Smooth muscle cell of bladder (primary cell): ENCODE results near the gene PCDHGA4. TPM values are rescaled to one million over a fixed set of nuclear protein-coding genes. Genes with fewer than 3 reads are reported as not detected.

Experiments used
- total RNA-seq: library from RNA; depleted of rRNA; stranded (reverse); fragments of >200 nt; gene quantifications from 2 replicates; pipeline ENCODE4 v1.2.3, GENCODE V29; 2014

Gene PCDHGA4
- 3.3 and 4.5 TPM in 2 replicates for total RNA-seq

GRCh38 chr5:141354900-141355469 lies at the start of gene PCDHGA4:
Gene PCDHGA4, plus strand, starts transcription at chr5:141355021. Its CDS starts 87 bp downstream, at chr5:141355108.

GRCh38 chr5:141320225-141321169 lies 34.3 kb upstream of the PCDHGA4 start, which contains the start of gene TAF7:
Gene TAF7, minus strand, starts transcription at chr5:141320784. Its CDS starts 740 bp downstream, at chr5:141320044.

DNA sequence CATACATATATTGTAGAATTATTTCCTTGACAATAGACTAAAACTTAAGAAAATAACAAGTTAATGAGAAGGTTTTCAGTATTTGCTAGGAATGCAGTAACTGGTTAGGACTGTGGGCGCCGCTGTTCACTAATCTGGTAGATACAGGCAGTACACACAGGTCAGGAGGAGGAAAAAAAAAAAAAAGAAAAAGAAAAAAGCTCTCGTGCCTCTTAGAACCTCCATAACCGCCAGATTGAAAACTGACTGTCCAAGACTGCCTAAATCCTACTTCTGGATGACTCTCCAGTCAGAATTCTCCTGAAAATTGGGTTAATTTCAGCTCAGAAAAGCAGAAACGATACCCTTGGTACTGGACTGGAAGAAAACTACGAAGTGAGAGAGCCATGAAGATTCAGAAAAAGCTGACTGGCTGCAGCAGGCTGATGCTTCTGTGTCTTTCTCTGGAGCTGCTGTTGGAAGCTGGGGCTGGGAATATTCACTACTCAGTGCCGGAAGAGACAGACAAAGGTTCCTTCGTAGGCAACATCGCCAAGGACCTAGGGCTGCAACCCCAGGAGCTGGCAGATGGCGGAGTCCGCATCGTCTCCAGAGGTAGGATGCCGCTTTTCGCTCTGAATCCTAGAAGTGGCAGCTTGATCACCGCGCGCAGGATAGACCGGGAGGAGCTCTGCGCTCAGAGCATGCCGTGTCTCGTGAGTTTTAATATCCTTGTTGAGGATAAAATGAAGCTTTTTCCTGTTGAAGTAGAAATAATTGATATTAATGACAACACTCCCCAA lies 24.3 kb upstream of the PCDHGA4 start, which contains the start of gene PCDHGA1:
Gene PCDHGA1 (plus strand): TSS at position 216 of the 782 bp plus-strand sequence.

DNA sequence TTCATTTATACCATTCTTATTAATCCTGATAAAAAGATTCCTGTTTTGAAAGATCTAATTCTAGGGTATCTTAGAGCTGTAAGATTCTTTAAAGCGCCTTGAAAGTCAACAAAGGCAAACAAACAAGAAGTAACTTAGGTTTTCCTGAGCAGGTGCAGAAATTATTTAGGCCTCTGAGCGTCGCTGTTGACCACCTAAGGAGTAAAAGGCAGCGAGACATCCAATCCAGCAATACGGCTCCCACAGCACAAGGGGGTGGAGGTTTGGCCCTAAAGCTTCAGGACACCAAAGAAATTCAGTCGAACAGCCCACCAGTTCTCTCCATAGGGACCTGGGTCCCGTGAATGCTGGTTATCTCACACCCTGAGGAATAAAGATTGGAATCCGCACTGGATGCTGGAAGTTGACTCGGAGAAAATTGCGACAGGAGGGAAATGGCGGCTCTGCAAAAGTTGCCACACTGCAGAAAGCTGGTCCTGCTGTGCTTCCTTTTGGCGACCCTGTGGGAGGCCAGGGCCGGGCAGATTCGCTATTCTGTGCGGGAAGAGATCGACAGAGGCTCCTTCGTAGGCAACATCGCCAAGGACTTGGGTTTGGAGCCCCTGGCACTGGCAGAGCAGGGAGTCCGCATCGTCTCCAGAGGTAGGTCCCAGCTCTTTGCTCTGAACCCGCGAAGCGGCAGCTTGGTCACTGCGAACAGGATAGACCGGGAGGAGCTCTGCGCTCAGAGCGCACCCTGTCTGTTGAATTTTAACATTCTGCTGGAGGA lies 16.1 kb upstream of the PCDHGA4 start, which contains the start of gene PCDHGA2:
Gene PCDHGA2 (plus strand): TSS at position 223 of the 769 bp plus-strand sequence.

GRCh38 chr5:141343242-141343952 lies 11.4 kb upstream of the PCDHGA4 start, which contains the start of gene PCDHGA3:
Gene PCDHGA3, plus strand, starts transcription at chr5:141343829. Its CDS starts 205 bp downstream, at chr5:141344034.

GRCh38 chr5:141349917-141350619 lies 4.8 kb upstream of the PCDHGA4 start, which contains the start of gene PCDHGB1:
Gene PCDHGB1, plus strand, starts transcription at chr5:141350099. Its CDS starts 162 bp downstream, at chr5:141350261.

DNA sequence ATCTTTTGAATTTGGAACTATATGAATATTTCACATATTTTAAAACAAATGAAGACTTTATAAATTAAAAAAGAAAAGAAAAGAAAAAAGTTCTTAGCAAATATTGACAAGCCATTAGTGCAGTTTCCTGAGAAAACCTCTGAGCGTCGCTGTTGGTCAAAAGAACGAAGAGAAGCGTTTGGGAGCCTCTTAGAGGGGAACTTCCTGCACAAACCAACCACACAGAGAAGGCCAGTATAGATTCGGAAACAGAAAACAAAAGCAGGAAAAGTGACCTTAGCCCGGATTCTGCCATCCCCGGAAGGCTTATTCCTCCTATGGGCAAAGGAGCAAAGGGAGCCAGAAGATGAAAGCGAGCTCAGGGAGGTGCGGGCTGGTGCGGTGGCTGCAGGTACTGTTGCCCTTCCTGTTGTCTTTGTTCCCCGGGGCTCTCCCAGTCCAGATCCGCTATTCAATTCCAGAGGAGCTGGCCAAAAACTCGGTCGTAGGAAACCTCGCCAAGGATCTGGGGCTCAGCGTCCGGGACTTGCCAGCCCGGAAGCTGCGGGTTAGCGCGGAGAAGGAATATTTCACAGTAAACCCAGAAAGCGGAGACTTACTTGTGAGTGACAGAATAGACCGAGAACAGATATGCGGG lies 5.1 kb downstream of the PCDHGA4 start, which contains the start of gene PCDHGB2:
Gene PCDHGB2 (plus strand): TSS at position 205 of the 637 bp plus-strand sequence. CDS start 142 bp downstream, at position 347.

DNA sequence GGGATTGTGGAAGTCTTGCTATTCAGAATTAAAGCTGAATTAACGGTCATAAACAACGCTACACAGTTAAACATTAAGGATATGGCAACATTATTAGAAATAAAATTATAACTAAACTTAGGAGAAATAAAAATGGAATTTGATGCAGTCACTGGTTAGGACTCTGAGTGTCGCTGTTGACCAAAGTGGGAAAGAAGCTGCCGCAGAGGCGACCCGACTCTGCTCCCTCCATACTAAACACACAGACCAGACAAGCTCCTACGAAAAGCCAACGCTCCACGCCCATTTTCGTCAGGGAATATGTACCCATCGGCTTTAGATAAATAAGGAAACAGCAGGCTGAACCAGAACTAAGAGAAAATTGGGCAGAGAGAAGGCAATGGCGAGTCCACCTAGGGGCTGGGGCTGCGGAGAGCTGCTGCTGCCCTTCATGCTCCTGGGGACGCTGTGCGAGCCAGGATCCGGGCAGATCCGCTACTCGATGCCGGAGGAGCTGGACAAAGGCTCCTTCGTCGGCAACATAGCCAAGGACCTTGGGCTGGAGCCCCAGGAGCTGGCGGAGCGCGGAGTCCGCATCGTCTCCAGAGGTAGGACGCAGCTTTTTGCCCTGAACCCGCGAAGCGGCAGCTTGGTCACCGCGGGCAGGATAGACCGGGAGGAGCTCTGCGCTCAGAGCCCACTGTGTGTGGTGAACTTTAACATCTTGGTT lies 9.3 kb downstream of the PCDHGA4 start, which contains the start of gene PCDHGA5:
Gene PCDHGA5 (plus strand): TSS at position 211 of the 709 bp plus-strand sequence. CDS start 169 bp downstream, at position 380.

GRCh38 chr5:141369994-141370848 lies 15.4 kb downstream of the PCDHGA4 start, which contains the start of gene PCDHGB3:
Gene PCDHGB3, plus strand, starts transcription at chr5:141370242. Its CDS starts 153 bp downstream, at chr5:141370395.

DNA sequence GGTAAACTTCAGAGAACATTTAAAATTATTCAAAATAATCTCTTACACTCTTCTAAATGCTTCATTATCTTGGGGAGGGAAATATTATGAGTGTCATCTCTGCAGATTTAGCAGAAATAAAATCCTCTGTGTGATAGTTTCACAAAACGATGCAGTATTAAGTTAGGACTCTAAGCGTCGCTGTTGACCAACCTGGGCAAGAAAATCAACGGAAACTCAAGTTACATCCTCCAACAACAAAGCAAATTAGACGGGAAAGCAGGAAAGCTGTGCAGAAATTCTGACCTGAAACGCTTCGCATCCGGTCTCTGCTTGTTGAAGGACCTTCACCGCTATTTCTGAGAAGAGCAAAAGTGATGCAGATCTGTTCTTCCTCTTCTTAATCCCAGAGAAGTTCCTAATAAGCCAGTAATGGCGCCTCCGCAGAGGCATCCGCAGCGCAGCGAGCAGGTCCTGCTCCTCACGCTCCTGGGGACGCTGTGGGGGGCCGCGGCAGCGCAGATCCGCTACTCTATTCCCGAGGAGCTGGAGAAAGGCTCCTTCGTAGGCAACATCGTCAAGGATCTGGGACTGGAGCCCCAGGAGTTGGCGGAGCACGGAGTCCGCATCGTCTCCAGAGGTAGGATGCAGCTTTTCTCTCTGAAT lies 19.0 kb downstream of the PCDHGA4 start, which contains the start of gene PCDHGA6:
Gene PCDHGA6 (plus strand): TSS at position 219 of the 645 bp plus-strand sequence. CDS start 193 bp downstream, at position 412.

GRCh38 chr5:141382469-141383294 lies 27.9 kb downstream of the PCDHGA4 start, which contains the start of gene PCDHGA7:
Gene PCDHGA7, plus strand, starts transcription at chr5:141382742. Its CDS starts 158 bp downstream, at chr5:141382900.

DNA sequence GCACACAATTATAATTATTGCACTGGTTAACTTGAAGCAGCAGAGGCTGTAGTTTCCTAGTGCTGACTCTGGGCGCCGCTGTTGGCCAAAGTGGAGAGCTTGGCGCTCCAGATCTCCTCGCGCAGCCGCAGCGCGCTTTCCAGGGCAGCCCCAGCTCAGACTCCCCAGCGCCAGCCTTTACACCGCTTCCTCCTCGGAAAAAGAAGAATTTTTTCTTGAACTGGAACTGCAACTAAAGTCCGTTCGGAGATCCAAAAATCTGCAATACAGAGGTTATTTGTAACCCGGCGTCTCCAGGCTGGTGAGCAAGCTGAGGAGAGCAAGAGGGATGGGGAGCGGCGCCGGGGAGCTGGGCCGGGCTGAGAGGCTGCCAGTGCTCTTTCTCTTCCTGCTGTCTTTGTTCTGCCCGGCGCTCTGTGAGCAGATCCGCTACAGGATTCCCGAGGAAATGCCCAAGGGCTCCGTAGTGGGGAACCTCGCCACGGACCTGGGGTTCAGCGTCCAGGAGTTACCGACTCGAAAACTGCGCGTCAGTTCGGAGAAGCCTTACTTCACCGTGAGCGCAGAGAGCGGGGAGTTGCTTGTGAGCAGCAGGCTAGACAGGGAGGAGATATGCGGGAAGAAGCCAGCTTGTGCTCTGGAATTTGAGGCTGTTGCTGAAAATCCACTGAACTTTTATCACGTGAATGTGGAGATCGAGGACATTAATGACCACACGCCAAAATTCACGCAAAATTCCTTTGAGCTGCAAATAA lies 32.9 kb downstream of the PCDHGA4 start, which contains the start of gene PCDHGB4:
Gene PCDHGB4 (plus strand): TSS at position 142 of the 755 bp plus-strand sequence. CDS start 187 bp downstream, at position 329.

DNA sequence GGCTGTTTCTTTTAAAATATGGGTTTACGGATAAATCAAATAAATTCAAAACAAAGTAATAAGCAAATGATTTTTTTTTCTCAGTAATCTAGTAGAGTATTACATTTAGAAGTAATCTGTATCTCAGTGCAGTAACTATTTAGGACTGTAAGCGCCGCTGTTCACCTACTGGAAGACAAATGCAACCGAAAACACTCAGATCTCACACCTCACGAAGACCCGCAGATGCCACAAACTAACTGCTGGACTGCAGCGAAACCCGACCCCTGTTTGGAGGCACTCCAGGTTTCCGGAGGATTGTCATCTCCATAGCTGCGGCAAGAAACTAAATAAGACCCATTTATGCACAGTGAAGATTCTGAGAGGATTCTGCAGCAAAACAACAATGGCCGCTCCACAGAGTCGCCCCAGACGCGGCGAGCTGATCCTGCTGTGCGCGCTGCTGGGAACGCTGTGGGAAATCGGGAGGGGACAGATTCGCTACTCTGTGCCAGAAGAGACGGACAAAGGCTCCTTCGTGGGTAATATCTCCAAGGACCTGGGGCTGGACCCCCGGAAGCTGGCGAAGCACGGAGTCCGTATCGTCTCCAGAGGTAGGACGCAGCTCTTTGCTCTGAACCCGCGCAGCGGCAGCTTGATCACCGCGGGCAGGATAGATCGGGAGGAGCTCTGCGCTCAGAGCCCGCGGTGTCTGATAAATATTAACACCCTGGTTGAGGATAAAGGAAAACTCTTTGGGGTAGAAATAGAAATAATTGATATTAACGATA lies 37.8 kb downstream of the PCDHGA4 start, which contains the start of gene PCDHGA8:
Gene PCDHGA8 (plus strand): TSS at position 205 of the 770 bp plus-strand sequence. CDS start 181 bp downstream, at position 386.

